Activated CD8-positive, alpha-beta memory T cell treated with anti-CD3 and anti-CD28 coated beads, Interleukin-2, amount 50 U/mL, for 4 hours (primary cell): Measurements from ENCODE around the gene IRAK2.
"Not testable (repeated sequence)": the region's sequence is repeated elsewhere in the genome, so short reads cannot be mapped to it uniquely, and the experiment has no call there.

Source experiments
- DNase-seq: peaks from one replicate; pipeline ENCODE4 v3.0.0-alpha.2; 2020

The IRAK2 gene

GRCh38 chr3:10164546-10165393, at the start of gene IRAK2:
Gene IRAK2, plus strand, starts transcription at chr3:10164919. Its CDS starts 36 bp downstream, at chr3:10164955.
- DNase-seq: peak; percentile 54

- peak; percentile 93 for DNase-seq
Observed at GRCh38 chr3:10115326-10116137, 49.2 kb upstream of the IRAK2 start, which contains the start of gene BRK1. Gene BRK1, plus strand, starts transcription at chr3:10115675. Its CDS starts 27 bp downstream, at chr3:10115702.

DNA sequence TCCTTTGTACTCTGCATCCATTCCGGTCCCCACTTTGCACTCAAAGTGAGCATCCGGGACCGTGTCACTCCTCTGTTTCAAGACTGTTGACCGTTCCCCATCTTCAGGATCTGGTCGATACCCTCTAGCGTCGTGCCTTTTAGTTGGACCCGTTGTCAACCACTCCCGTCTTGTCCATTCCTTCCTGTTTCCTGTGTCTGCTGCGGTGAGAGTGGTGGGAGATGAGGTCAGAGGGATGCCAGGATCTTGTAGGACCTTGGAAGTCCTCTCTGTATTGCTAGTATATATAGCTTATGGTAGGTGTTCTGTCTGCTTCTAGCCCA, 48.6 kb upstream of the IRAK2 start:
- DNase-seq: no peak

- DNase-seq: no peak
Observed at GRCh38 chr3:10116928-10117327, 47.8 kb upstream of the IRAK2 start.

DNA sequence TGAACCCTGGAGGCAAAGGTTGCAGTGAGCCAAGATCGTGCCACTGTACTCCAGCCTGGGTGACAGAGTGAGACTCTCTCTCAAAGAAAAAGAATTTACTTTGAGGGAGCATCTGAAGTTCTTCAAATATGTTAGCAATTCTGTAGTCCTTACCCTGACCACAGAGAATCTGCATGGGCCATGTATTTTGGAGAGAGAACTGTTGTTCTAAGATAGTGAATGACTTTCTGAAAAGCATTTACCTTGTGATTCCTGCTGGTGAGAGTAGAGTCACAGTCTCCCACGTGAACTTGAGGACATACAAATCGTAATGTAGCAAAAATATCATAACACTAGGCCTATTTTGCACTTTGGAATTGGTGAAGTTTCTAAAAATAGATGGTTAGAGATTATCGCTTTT, 45.3 kb upstream of the IRAK2 start:
- no peak for DNase-seq

DNA sequence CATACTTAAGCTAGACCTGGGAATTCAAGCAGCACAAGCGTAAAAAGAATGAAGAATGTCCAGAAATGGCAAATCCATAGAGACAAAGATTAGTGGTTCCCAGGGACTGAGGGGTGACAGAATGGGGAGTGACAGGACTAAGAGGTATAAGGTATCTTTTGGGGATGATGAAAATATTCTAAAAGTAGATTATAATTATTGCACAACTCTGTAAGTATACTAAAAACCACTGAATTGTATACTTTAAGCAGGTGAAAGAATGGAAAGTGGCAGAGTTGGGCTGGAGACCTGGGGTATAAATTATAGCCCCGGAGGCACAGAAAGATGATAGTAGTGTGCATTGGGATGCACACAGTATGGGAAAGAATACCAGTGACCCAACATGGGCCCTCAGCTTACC, 43.7 kb upstream of the IRAK2 start:
- no peak for DNase-seq

DNA sequence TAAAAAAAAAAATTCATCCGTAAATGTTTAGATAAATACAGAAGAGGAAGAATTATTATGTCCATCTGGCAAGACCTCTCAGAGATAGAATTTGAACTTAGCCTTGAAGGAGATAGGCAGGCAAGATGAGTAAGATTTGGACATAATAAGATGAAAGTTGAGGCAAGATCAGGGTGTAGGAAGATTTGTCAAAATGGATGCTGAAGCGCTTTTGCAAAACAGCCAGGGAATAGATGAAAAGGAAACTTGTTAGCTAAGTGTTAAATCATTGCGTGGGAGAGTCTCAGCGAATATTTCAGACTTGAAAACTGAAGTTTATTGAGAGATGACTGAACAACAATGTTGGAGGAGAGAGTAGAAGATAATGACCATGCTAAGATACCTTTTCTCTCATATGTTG, 42.0 kb upstream of the IRAK2 start:
- DNase-seq: no peak

- DNase-seq: not testable (repeated sequence)
Observed at GRCh38 chr3:10135872-10136271, 28.8 kb upstream of the IRAK2 start.

GRCh38 chr3:10136426-10137005, 28.2 kb upstream of the IRAK2 start:
- no peak for DNase-seq

DNA sequence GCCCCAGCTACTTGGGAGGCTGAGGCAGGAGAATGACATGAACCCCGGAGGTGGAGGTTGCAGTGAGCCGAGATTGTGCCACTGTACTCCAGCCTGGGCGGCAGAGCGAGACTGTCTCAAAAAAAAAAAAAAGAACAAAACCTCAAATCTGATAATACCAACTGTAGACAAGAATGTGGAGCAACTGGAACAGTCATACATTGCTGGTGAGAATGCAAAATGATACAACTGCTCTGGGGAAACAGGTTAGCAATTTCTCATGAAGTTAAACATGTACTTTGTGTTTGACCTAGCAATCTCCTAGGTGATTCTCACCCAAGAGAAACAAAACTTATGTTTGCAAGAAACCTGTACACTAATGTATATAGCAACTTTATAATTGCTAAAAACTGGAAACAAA, 27.5 kb upstream of the IRAK2 start:
- no peak for DNase-seq

- DNase-seq: no peak
Observed at GRCh38 chr3:10140996-10141546, 23.6 kb upstream of the IRAK2 start.

GRCh38 chr3:10142707-10143560, 21.8 kb upstream of the IRAK2 start:
- DNase-seq: no peak

DNA sequence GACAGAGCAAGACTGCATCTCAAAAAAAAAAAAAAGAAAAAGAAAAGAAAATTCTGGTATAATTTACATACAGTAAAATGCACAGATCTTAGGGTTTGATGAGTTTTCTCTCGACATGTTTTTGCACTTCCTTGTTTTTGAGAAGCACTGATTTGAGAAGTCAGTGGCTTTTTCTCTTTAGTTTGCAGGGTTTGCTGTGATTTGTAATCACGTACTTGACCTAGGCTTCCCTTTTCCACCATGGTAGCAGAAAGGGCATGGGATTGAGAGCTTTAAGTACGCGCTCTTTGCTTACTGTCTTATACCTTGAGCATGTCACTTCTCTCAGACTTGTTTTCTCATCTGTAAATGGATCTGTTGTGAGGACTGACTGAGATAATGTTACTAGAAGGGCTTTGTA, 19.0 kb upstream of the IRAK2 start:
- no peak for DNase-seq

DNA sequence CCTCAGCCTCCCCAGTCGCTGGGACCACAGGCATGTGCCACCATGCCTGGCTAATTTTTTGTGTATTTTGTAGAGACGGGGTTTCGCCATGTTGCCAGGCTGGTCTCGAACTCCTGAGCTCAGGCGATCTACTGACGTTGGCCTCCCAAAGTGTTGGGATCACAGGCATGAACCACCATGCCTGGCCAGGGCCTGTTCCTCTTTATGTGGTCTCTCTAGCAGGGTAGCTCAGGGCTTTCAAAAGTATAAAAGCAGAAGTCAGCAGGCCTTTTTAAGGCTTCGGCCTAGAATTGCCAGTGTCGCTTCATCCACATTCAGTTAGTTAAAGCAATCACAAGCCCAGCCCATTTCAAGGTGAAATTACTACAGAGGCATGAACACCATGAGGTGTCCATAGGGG, 15.5 kb upstream of the IRAK2 start:
- no peak for DNase-seq

DNA sequence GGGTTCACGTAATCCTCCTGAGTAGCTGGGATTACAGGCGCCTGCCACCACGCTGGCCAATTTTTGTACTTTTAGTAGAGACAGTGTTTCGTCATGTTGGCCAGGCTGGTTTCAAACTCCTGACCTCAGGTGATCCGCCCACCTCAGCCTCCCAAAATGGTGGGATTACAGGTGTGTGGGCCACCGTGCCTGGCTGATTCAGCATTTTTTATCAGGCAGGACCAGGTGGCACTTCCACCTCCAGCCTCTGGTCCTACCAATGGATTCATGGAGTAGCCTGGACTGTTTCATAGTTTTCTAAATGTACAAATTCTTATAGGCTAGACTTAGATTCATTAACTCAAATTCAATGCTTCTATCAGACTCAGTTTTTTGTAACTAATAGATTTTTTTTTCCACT, 13.7 kb upstream of the IRAK2 start:
- no peak for DNase-seq

DNA sequence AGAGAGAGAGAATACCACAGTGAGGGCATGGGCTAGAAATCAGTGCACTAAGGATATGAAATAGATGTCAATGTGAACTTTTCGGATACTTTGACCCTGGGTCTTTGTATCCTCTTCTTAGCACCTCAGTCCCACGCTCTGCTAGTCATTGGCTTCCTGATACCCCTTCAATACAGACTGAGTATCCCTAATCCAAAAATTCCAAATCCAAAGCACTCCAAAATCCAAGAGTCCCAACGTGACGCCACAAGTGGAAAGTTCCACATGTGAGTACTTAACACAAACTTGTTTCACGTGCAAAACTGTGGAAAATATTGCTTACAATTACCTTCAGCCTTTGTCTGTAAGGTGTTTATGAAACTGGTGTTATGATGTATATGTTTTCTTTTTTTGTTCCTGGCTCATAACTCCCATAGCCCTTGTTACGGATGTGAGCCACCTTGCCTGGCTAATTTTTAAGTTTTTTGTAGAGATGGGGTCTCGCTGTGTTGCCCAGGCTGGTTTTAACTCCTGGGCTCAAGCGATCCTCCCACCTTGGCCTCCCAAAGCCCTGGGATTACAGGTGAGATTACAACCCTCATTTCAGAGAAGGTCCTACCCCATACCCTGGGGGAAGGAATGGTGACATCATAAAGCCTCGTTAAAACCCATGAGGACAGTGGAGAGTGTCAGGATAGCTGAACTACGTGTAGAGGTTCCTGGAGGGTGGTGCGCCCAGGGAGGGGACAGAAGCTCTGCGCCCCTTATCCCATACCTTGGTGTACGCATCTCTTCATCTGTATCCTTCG, 10.2 kb upstream of the IRAK2 start:
- DNase-seq: no peak

- no peak for DNase-seq
Observed at GRCh38 chr3:10155123-10155472, 9.6 kb upstream of the IRAK2 start.

- no peak for DNase-seq
Observed at GRCh38 chr3:10155658-10156057, 9.1 kb upstream of the IRAK2 start.

GRCh38 chr3:10157031-10157430, 7.7 kb upstream of the IRAK2 start:
- no peak for DNase-seq

DNA sequence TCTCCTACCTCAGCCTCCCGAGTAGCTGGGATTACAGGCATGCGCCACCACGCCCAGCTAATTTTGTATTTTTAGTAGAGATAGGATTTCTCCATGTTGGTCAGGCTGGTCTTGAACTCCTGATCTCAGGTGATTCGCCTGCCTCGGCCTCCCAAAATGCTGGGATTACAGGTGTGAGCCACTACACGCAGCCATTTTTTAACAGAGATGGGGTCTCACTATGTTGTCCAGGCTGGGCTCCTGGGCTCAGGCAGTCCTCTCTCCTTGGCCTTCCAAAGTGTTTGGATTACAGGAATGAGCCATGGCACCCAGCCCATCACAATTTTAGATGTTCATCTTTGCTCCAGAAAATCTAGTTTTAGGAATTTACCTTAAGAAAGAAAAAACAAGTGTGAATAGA, 6.2 kb upstream of the IRAK2 start:
- DNase-seq: not testable (repeated sequence)

DNA sequence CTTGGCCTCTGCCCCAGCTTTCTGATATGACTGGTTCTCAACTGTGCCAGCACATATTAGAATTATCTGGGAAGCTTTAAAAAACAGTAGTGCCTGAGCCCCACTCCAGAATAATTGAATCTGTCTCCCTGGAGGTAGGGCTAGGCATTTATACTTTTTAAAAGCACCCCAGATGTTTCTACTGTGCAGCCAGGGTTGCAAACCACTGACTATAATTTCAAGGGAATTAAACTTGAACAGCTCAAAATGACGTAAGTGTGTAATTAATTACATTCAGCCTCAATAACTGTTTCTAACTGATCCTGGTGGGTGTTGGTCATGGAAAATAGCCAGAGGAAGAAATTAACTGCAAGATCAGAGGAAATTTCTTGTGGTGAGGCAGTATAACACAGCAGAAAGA, 4.4 kb upstream of the IRAK2 start:
- no peak for DNase-seq

GRCh38 chr3:10160925-10161324, 3.8 kb upstream of the IRAK2 start:
- no peak for DNase-seq
